Neural progenitor cell (in vitro differentiated cells): ENCODE measurements around the gene CEP170.

Experiments used
- EZH2 ChIP-seq: fragments of 200-600 bp; sonication (generic); IDR thresholded peaks from 2 replicates; pipeline ENCODE4 v1.6.1; 2017; ENCODE audit warnings: antibody characterized with exemption, mild to moderate bottlenecking, moderate library complexity
- TF ChIP-seq, protein P1 (sequence below): fragments of 200-600 bp; sonication (generic); IDR thresholded peaks from 2 replicates; pipeline ENCODE4 v1.5.1; 2017; ENCODE audit warnings: antibody characterized with exemption, mild to moderate bottlenecking

GRCh38 chr1:243257189-243257588 is 2.1 kb upstream of the CEP170 start:
- TF ChIP-seq, protein P1, sequence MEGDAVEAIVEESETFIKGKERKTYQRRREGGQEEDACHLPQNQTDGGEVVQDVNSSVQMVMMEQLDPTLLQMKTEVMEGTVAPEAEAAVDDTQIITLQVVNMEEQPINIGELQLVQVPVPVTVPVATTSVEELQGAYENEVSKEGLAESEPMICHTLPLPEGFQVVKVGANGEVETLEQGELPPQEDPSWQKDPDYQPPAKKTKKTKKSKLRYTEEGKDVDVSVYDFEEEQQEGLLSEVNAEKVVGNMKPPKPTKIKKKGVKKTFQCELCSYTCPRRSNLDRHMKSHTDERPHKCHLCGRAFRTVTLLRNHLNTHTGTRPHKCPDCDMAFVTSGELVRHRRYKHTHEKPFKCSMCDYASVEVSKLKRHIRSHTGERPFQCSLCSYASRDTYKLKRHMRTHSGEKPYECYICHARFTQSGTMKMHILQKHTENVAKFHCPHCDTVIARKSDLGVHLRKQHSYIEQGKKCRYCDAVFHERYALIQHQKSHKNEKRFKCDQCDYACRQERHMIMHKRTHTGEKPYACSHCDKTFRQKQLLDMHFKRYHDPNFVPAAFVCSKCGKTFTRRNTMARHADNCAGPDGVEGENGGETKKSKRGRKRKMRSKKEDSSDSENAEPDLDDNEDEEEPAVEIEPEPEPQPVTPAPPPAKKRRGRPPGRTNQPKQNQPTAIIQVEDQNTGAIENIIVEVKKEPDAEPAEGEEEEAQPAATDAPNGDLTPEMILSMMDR, result no peak
- no peak for TF ChIP-seq EZH2
